Mucosa of rectum (tissue), 2 donors: ENCODE measurements around the gene RELT.

Experiments
- H3K27ac ChIP-seq, 2 donors: one replicate each; pipeline ENCODE4 v1.7.0; 2013; ENCODE audit warnings: inconsistent platforms in 2 of 2, low read depth in 2 of 2, low read length in 2 of 2
- H3K27me3 ChIP-seq, 2 donors: one replicate each; pipeline ENCODE4 v1.7.0; 2013; ENCODE audit warnings: low read length in 2 of 2; ENCODE audit not compliant: control insufficient read depth in 2 of 2, insufficient read depth in 2 of 2
- H3K36me3 ChIP-seq, 2 donors: one replicate each; pipeline ENCODE4 v1.7.0; 2013; ENCODE audit warnings: low read length in 2 of 2; ENCODE audit not compliant: control insufficient read depth in 2 of 2, insufficient read depth in 2 of 2
- H3K4me1 ChIP-seq, 2 donors: one replicate each; pipeline ENCODE4 v1.7.0; 2013; ENCODE audit warnings: low read length in 2 of 2, mild to moderate bottlenecking in 1 of 2; ENCODE audit not compliant: control insufficient read depth in 2 of 2, insufficient read depth in 2 of 2
- H3K4me3 ChIP-seq, 2 donors: one replicate each; pipeline ENCODE4 v1.7.0; 2013; ENCODE audit warnings: low read length in 2 of 2
- H3K9ac ChIP-seq, 2 donors: one replicate each; pipeline ENCODE4 v1.7.0; 2013; ENCODE audit warnings: low read length in 2 of 2, low read depth in 1 of 2, mild to moderate bottlenecking in 1 of 2
- H3K9me3 ChIP-seq, 2 donors: one replicate each; pipeline ENCODE4 v1.7.0; 2013; ENCODE audit warnings: low read length in 2 of 2; ENCODE audit not compliant: control insufficient read depth in 2 of 2
- donor health status: healthy.
- donor health status: Normal muscosa, but diverticular disease.

RELT gene

GRCh38 chr11:73335204-73335923 lies 40.8 kb upstream of the RELT start:
- Histone ChIP-seq H3K27me3 (no peaks in the 10 kb centered on the region), H3K9ac (no peak overlapping the region), H3K4me1 (peaks cover 13 to 20% of the 10 kb centered on the region in 2 donors), H3K9me3 (no peaks in the 10 kb centered on the region), H3K36me3 (no peaks in the 10 kb centered on the region), H3K27ac (peak overlapping the region; percentile 2 to 44), H3K4me3 (no peak overlapping the region)

GRCh38 chr11:73337846-73338245 lies 38.4 kb upstream of the RELT start:
- Histone ChIP-seq H3K27ac (no peak overlapping the region), H3K36me3 (no peaks in the 10 kb centered on the region), H3K27me3 (no peaks in the 10 kb centered on the region), H3K4me3 (no peak overlapping the region), H3K9me3 (no peaks in the 10 kb centered on the region), H3K4me1 (peaks cover 8 to 13% of the 10 kb centered on the region in 2 donors), H3K9ac (no peak overlapping the region)

GRCh38 chr11:73338279-73338678 lies 37.9 kb upstream of the RELT start:
- H3K9ac ChIP-seq: no peak overlapping the region
- H3K27me3 ChIP-seq: no peaks in the 10 kb centered on the region
- H3K27ac ChIP-seq: no peak overlapping the region
- peaks cover 7 to 13% of the 10 kb centered on the region in 2 donors for H3K4me1 ChIP-seq
- no peak overlapping the region for H3K4me3 ChIP-seq
- no peaks in the 10 kb centered on the region for H3K36me3 ChIP-seq
- no peaks in the 10 kb centered on the region for H3K9me3 ChIP-seq

- H3K9me3 ChIP-seq: no peaks in the 10 kb centered on the region
- no peak overlapping the region for H3K4me3 ChIP-seq
- no peak overlapping the region for H3K9ac ChIP-seq
- no peak overlapping the region for H3K27ac ChIP-seq
- H3K27me3 ChIP-seq: no peaks in the 10 kb centered on the region
- no peaks in the 10 kb centered on the region for H3K36me3 ChIP-seq
- peaks cover 2 to 5% of the 10 kb centered on the region in 2 donors for H3K4me1 ChIP-seq
Observed at GRCh38 chr11:73340164-73340563, 36.0 kb upstream of the RELT start.

- H3K4me3 ChIP-seq: peak overlapping the region in 1 of 2 donors; percentile 15
- no peaks in the 10 kb centered on the region for H3K27me3 ChIP-seq
- H3K36me3 ChIP-seq: no peaks in the 10 kb centered on the region
- H3K9me3 ChIP-seq: no peaks in the 10 kb centered on the region
- H3K9ac ChIP-seq: no peak overlapping the region
- H3K4me1 ChIP-seq: peaks cover 0 to 5% of the 10 kb centered on the region in 2 donors
- no peak overlapping the region for H3K27ac ChIP-seq
Observed at GRCh38 chr11:73342633-73343032, 33.6 kb upstream of the RELT start.

- Histone ChIP-seq H3K27ac (no peak overlapping the region), H3K9me3 (no peaks in the 10 kb centered on the region), H3K4me3 (no peak overlapping the region), H3K4me1 (peaks cover 0 to 5% of the 10 kb centered on the region in 2 donors), H3K9ac (no peak overlapping the region), H3K27me3 (no peaks in the 10 kb centered on the region), H3K36me3 (no peaks in the 10 kb centered on the region)
Observed at GRCh38 chr11:73343076-73343873, 32.9 kb upstream of the RELT start.

GRCh38 chr11:73344191-73344607 lies 32.0 kb upstream of the RELT start:
- Histone ChIP-seq H3K9me3 (no peaks in the 10 kb centered on the region), H3K9ac (no peak overlapping the region), H3K27ac (no peak overlapping the region), H3K4me3 (no peak overlapping the region), H3K4me1 (peaks cover 0 to 5% of the 10 kb centered on the region in 2 donors), H3K27me3 (no peaks in the 10 kb centered on the region), H3K36me3 (no peaks in the 10 kb centered on the region)

GRCh38 chr11:73345481-73346160 lies 30.6 kb upstream of the RELT start:
- Histone ChIP-seq H3K4me1 (peaks cover 0 to 5% of the 10 kb centered on the region in 2 donors), H3K9me3 (no peaks in the 10 kb centered on the region), H3K9ac (no peak overlapping the region), H3K4me3 (no peak overlapping the region), H3K36me3 (no peaks in the 10 kb centered on the region), H3K27me3 (no peaks in the 10 kb centered on the region), H3K27ac (no peak overlapping the region)

GRCh38 chr11:73346186-73346935 lies 29.8 kb upstream of the RELT start:
- peaks cover 0 to 5% of the 10 kb centered on the region in 2 donors for H3K4me1 ChIP-seq
- no peaks in the 10 kb centered on the region for H3K9me3 ChIP-seq
- no peak overlapping the region for H3K9ac ChIP-seq
- H3K27me3 ChIP-seq: no peaks in the 10 kb centered on the region
- no peak overlapping the region for H3K4me3 ChIP-seq
- H3K27ac ChIP-seq: no peak overlapping the region
- no peaks in the 10 kb centered on the region for H3K36me3 ChIP-seq
